ENCODE data around the gene ZNF184. TPM values are rescaled to one million over a fixed set of nuclear protein-coding genes. Genes with fewer than 3 reads are reported as not detected.
"Not testable (repeated sequence)": the region's sequence is repeated elsewhere in the genome, so short reads cannot be mapped to it uniquely, and the experiment has no call there.

Gene ZNF184
- total RNA-seq, 1 donor from 2014 or later: 7.6 TPM

DNA sequence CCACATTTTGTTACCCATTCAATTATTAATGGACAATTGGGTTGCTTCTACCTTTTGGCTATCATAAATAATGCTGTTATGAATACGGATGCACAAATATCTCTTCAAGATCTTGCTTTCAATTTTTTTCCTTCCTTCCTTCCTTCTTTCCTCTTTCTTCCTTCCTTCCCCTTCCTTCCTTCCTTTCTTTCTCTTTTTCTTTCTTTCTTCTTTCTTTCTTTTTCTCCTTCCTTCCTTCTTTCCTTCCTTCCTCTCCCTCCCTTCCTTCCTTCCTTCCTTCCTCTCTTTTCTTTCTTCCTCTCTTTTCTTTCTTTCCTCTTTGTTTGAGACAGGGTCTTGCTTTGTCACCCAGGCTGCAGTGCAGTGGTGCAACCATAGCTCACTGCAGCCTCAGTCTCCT lies 39.2 kb downstream of the ZNF184 start:
- intact Hi-C loops (cut with micrococcal nuclease): no loop called here
- DNase-seq (ENCODE audit: low spot score): no peak
- no peaks in the 10 kb centered on the region for H3K27me3 Mint-ChIP-seq (ENCODE audit: insufficient read depth)
- no peaks in the 10 kb centered on the region for H3K36me3 Mint-ChIP-seq (ENCODE audit: low read depth)
- H3K9me3 Mint-ChIP-seq: peaks cover 41% of the 10 kb centered on the region
- no peak overlapping the region for H3K4me3 Mint-ChIP-seq
- H3K27ac Mint-ChIP-seq: no peak overlapping the region
- H3K4me1 Mint-ChIP-seq (ENCODE audit: low read depth): no peaks in the 10 kb centered on the region

DNA sequence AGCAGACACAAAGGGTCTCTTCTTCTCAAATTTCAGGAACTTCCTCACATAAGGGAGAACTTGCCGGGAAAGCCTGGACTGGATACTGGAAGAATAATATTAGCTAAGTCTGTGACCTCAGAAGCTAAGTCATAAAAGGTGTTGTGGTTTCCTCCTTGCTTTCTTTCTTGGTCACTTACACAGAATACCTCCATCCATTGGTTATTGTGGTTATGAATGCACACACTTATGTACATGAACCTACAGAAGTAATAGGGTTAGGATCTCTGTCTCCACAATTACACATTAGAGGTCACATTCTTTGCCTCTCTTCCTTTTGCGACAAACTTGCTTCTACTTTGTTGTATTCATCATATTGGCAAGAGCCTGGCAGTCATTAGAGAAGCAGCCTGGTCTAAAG lies 43.9 kb downstream of the ZNF184 start:
- DNase-seq (ENCODE audit: low spot score): no peak
- Mint-ChIP-seq H3K27ac (no peak overlapping the region), H3K36me3 (ENCODE audit: low read depth) (no peaks in the 10 kb centered on the region), H3K9me3 (peaks cover 18% of the 10 kb centered on the region), H3K4me1 (ENCODE audit: low read depth) (no peaks in the 10 kb centered on the region), H3K27me3 (ENCODE audit: insufficient read depth) (no peaks in the 10 kb centered on the region), H3K4me3 (no peak overlapping the region)
- intact Hi-C loops (cut with micrococcal nuclease): no loop called here

DNA sequence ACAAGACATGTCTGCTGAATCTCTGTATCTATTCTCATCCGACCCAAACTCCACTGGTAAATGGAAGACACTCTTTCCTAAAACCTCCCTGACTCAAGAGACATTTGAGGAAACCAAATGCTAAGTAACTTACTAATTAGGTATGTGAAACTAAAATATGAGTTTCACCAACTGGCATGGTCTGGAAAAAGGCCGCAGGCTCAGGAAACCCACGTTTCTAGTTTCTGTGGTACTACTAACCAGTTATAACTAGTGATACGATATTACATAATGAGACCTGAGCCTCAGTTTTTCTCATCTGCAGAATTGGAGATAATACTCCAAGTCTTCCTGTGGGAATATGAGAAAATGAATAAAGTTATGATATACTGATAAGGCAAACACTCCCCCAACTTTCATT lies 44.4 kb downstream of the ZNF184 start:
- H3K4me3 Mint-ChIP-seq: no peak overlapping the region
- H3K27me3 Mint-ChIP-seq (ENCODE audit: insufficient read depth): no peaks in the 10 kb centered on the region
- no peak for DNase-seq (ENCODE audit: low spot score)
- intact Hi-C loops (cut with micrococcal nuclease): no loop called here
- H3K4me1 Mint-ChIP-seq (ENCODE audit: low read depth): no peaks in the 10 kb centered on the region
- H3K9me3 Mint-ChIP-seq: peaks cover 18% of the 10 kb centered on the region
- no peaks in the 10 kb centered on the region for H3K36me3 Mint-ChIP-seq (ENCODE audit: low read depth)
- H3K27ac Mint-ChIP-seq: no peak overlapping the region

DNA sequence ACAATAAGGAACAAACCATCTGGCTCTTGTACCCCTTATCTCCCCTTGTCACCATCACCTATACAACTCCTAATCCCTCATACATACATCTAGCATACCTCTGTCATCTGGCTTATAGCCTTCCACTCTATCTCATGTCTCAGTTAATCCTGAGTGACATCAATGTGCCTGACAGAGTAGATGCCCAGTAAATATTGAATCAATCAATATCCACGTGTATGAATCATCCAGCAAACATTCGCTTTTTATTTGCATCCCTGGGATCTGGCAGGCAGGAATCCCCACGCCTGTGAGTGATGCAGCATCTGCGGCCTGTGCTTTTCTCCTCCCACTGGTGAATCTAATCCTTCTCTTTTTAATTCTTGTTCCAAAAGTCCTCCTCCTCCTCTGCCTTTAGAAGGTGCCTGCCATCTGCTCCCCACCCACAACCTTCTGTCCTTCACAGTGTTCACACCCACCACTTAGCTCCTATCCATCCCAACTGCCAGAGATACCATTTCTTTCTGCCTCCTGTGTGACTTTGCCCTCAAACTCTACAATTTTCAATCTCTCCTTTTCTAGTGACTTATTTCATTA lies 46.8 kb downstream of the ZNF184 start:
- DNase-seq (ENCODE audit: low spot score): no peak
- no peak overlapping the region for H3K27ac Mint-ChIP-seq
- intact Hi-C loops (cut with micrococcal nuclease): no loop called here
- H3K4me1 Mint-ChIP-seq (ENCODE audit: low read depth): no peaks in the 10 kb centered on the region
- no peaks in the 10 kb centered on the region for H3K27me3 Mint-ChIP-seq (ENCODE audit: insufficient read depth)
- H3K9me3 Mint-ChIP-seq: peaks cover 21% of the 10 kb centered on the region
- H3K36me3 Mint-ChIP-seq (ENCODE audit: low read depth): no peaks in the 10 kb centered on the region
- no peak overlapping the region for H3K4me3 Mint-ChIP-seq

DNA sequence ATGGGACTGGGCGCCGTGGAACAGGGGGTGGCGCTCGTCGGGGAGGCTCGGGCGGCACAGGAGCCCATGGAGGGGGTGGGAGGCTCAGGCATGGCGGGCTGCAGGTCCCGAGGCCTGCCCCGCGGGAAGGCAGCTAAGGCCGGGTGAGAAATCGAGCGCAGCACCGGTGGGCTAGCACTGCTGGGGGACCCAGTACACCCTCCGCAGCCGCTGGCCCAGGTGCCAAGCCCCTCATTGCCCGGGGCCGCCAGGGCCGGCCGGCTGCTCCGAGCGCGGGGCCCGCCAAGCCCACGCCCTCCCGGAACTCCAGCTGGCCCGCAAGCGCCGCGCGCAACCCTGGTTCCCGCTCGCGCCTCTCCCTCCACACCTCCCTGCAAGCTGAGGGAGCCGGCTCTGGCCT lies 48.1 kb downstream of the ZNF184 start:
- H3K27ac Mint-ChIP-seq; H3K36me3 Mint-ChIP-seq (ENCODE audit: low read depth); H3K4me3 Mint-ChIP-seq; H3K27me3 Mint-ChIP-seq (ENCODE audit: insufficient read depth); DNase-seq (ENCODE audit: low spot score); H3K4me1 Mint-ChIP-seq (ENCODE audit: low read depth); intact Hi-C loops (cut with micrococcal nuclease): not testable (repeated sequence)
- peaks cover 21% of the 10 kb centered on the region for H3K9me3 Mint-ChIP-seq

DNA sequence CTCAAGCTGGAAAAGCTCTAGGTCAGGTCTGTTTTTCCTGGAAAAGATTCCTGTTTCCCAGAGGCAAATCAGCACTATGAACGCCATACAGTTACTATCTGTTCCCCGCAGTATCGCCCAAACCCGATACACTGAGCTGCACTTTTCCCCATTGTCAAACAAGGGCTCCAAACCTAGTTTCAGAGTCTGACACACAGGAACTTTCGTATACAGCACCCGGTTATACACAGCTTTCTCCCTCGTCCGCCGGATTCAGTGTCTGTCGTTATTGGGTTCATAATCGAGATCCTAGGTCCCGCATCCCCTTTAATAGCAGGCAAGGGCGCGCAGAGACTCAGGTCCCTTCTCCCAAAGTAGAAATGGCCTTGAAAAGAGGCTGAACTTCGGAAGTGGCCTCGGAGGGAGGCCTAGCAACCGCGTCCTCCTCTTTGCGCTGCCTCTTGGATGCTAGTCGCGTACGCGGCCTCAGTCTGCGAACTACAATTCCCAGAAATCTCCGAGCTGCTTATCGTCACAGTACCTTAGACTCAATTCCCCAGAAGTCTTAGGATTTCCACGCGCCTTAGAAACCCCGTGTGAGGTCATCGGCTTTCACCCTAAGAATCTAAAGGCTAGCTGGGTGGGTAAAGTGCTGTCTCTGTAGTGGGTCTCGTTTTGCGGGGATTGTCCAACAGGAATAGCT lies 50.1 kb downstream of the ZNF184 start:
- Mint-ChIP-seq H3K4me1 (ENCODE audit: low read depth) (no peaks in the 10 kb centered on the region), H3K9me3 (peaks cover 21% of the 10 kb centered on the region), H3K36me3 (ENCODE audit: low read depth) (no peaks in the 10 kb centered on the region), H3K4me3 (no peak overlapping the region), H3K27me3 (ENCODE audit: insufficient read depth) (no peaks in the 10 kb centered on the region), H3K27ac (no peak overlapping the region)
- intact Hi-C loops (cut with micrococcal nuclease): no loop called here
- no peak for DNase-seq (ENCODE audit: low spot score)

DNA sequence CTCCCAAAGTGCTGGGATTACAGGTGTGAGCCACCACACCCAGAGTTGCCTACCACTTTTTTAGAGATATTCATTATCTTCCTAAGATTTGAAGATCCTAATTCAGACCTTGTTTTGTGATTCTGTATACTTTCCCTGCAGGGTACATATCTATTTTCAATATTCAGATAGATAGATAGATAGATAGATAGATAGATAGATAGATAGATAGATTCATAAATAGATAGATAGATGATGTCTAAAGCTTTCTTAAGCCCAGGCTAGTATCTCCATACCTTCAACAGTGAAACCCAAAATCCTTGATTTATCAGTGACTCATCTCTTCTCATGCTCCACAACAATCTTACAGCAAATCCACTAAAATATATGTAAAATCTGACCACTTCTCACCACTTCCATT lies 53.5 kb downstream of the ZNF184 start:
- intact Hi-C loops (cut with micrococcal nuclease): no loop called here
- Mint-ChIP-seq H3K36me3 (ENCODE audit: low read depth) (no peaks in the 10 kb centered on the region), H3K4me3 (no peak overlapping the region), H3K27me3 (ENCODE audit: insufficient read depth) (no peaks in the 10 kb centered on the region), H3K9me3 (peaks cover 27% of the 10 kb centered on the region), H3K4me1 (ENCODE audit: low read depth) (no peaks in the 10 kb centered on the region), H3K27ac (no peak overlapping the region)
- no peak for DNase-seq (ENCODE audit: low spot score)

DNA sequence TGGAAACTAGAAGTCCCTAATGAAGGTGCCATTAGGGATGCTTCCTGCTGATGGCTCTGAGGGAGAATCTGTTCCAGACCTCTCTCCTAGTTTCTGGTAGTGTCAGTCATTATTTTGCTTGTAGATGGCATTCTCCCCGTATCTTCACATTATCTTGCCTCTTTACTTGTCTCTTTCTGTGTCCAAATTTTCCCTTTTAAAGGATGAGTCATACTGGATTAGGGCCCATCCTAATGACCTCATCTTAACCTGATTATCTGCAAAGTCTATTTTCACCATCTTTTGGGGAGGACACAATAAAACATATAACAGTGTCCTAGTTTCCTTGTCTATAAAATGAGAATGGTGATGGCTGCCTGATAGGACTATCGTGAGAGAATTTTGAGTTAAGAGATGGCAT lies 57.0 kb downstream of the ZNF184 start:
- H3K27ac Mint-ChIP-seq: no peak overlapping the region
- intact Hi-C loops (cut with micrococcal nuclease): no loop called here
- H3K4me1 Mint-ChIP-seq (ENCODE audit: low read depth): no peaks in the 10 kb centered on the region
- H3K9me3 Mint-ChIP-seq: peaks cover 17% of the 10 kb centered on the region
- H3K27me3 Mint-ChIP-seq (ENCODE audit: insufficient read depth): no peaks in the 10 kb centered on the region
- no peak for DNase-seq (ENCODE audit: low spot score)
- no peak overlapping the region for H3K4me3 Mint-ChIP-seq
- no peaks in the 10 kb centered on the region for H3K36me3 Mint-ChIP-seq (ENCODE audit: low read depth)

DNA sequence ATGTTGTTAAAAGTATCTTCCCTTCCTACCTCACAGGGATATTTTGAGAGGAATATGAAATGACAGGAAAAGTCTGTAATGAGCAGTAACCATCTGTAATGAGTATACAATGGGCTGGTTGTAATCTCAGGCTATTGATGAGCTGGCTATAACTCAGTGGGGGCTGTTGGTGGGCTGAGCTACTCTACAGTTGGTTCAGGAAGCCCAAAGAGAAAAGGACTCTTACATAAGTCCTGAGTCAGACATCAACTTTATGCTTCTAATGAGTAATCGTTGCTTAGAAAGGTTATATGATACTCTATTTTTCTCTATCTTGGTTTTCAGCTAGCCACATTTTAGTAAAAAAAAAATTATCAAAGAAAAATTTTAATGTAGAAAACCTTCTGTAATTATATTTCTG lies 57.9 kb downstream of the ZNF184 start:
- no peaks in the 10 kb centered on the region for H3K4me1 Mint-ChIP-seq (ENCODE audit: low read depth)
- no peak overlapping the region for H3K4me3 Mint-ChIP-seq
- no peak for DNase-seq (ENCODE audit: low spot score)
- peaks cover 21% of the 10 kb centered on the region for H3K9me3 Mint-ChIP-seq
- intact Hi-C loops (cut with micrococcal nuclease): no loop called here
- H3K27ac Mint-ChIP-seq: no peak overlapping the region
- H3K27me3 Mint-ChIP-seq (ENCODE audit: insufficient read depth): no peaks in the 10 kb centered on the region
- no peaks in the 10 kb centered on the region for H3K36me3 Mint-ChIP-seq (ENCODE audit: low read depth)

DNA sequence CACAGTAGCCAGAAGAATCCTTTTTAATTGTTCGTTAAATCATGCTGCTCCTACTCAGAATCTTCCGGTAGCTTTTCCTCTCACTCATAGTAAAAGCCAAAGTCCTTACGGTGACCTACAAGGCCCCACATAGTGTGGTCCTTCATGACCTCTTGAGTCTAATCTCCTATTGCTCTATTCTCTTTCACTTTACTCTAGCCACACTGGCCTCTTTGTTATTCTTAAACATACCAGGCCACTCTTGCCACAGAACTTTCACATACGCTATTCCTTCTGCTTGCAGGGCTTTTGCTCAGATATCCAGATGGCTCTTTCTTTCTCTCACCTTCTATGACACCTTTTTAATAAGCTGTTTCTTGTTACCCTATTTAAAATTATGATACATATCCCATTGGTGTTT lies 58.6 kb downstream of the ZNF184 start:
- Mint-ChIP-seq H3K4me1 (ENCODE audit: low read depth) (no peaks in the 10 kb centered on the region), H3K9me3 (peaks cover 18% of the 10 kb centered on the region), H3K27ac (no peak overlapping the region), H3K4me3 (no peak overlapping the region), H3K27me3 (ENCODE audit: insufficient read depth) (no peaks in the 10 kb centered on the region), H3K36me3 (ENCODE audit: low read depth) (no peaks in the 10 kb centered on the region)
- intact Hi-C loops (cut with micrococcal nuclease): no loop called here
- no peak for DNase-seq (ENCODE audit: low spot score)

DNA sequence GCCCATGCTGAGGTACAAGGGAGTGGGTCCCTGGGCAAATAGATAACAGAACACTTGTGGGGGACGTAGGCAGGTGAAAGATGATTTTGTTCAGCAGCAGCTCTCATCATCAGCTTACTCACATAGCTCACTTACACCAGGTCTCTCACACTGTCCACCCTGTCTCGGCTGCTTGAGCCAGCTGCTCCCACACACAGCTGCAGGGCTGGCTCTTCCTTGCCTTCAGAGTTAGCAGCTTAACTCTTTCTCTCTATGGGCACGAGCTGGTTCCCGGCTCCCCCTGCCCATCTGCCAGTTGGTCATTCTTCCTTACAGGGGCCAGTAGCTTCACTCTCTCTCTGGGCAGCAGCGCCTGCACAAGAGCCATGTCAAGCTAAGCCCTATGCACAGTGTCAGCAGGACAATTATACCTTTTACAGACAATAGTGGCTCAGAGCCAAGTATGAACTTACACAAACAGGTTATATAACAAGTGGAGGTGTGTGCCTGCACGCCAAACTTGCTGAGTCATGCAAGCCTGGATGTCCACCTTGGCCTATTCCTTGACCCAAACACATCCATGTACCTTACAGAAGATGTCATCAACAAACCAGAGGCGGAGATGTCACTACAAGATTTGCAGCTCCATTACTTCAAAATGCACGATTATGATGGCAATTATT lies 65.6 kb downstream of the ZNF184 start:
- H3K4me3 Mint-ChIP-seq: no peak overlapping the region
- intact Hi-C loops (cut with micrococcal nuclease): no loop called here
- no peaks in the 10 kb centered on the region for H3K27me3 Mint-ChIP-seq (ENCODE audit: insufficient read depth)
- no peaks in the 10 kb centered on the region for H3K36me3 Mint-ChIP-seq (ENCODE audit: low read depth)
- peaks cover 44% of the 10 kb centered on the region for H3K9me3 Mint-ChIP-seq
- no peak overlapping the region for H3K27ac Mint-ChIP-seq
- H3K4me1 Mint-ChIP-seq (ENCODE audit: low read depth): no peaks in the 10 kb centered on the region
- DNase-seq (ENCODE audit: low spot score): no peak

DNA sequence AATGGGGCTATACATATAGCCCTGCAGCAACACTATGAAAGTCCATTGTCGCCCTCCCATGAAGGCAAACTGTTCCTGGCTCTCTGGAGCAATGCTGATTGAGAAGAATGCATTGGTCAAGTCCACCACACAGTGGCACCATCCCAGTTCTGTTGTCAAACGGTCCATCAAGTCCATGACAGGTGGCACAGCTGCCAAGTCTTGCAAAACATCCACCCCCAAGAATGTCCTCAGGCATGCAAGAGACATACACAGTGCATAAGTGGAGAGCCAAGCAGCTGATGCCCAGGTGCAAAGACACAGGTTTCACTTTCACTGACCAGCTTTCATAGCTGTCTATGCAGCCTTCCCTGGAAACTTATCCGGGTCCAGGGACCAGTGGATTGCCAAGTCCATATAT lies 66.8 kb downstream of the ZNF184 start:
- H3K9me3 Mint-ChIP-seq: peaks cover 54% of the 10 kb centered on the region
- H3K36me3 Mint-ChIP-seq (ENCODE audit: low read depth): peaks cover 6% of the 10 kb centered on the region
- H3K4me1 Mint-ChIP-seq (ENCODE audit: low read depth): no peaks in the 10 kb centered on the region
- no peak overlapping the region for H3K27ac Mint-ChIP-seq
- no peaks in the 10 kb centered on the region for H3K27me3 Mint-ChIP-seq (ENCODE audit: insufficient read depth)
- no peak for DNase-seq (ENCODE audit: low spot score)
- intact Hi-C loops (cut with micrococcal nuclease): no loop called here
- H3K4me3 Mint-ChIP-seq: no peak overlapping the region

DNA sequence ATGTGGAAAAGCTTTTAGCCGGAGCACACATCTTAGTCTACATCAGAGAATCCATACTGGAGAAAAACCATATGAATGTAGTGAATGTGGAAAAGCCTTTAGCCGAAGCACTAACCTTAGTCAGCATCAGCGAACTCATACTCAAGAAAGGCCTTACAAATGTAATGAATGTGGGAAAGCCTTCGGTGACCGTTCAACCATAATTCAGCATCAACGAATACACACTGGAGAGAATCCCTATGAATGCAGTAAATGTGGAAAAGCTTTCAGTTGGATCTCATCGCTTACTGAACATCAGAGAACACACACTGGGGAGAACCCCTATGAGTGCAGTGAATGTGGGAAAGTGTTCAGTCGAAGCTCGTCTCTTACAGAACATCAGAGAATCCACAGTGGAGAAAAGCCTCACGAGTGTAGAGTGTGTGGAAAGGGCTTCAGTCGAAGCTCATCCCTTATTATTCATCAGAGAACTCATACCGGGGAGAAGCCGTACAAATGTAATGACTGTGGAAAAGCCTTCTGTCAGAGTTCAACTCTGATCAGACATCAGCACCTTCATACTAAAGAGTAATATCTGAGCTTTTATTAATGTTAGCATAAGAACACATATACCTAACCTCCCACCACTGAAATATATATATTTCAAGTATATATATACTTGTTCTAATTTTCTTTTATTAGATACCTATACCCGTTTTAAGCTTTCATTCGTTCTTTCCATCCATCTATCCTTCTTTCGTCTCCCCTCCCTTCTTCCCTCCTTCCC lies 71.8 kb downstream of the ZNF184 start:
- no peak overlapping the region for H3K4me3 Mint-ChIP-seq
- DNase-seq (ENCODE audit: low spot score): no peak
- H3K9me3 Mint-ChIP-seq: peaks cover 68% of the 10 kb centered on the region
- H3K36me3 Mint-ChIP-seq (ENCODE audit: low read depth): peaks cover 6% of the 10 kb centered on the region
- no peak overlapping the region for H3K27ac Mint-ChIP-seq
- no peaks in the 10 kb centered on the region for H3K27me3 Mint-ChIP-seq (ENCODE audit: insufficient read depth)
- H3K4me1 Mint-ChIP-seq (ENCODE audit: low read depth): no peaks in the 10 kb centered on the region
- intact Hi-C loops (cut with micrococcal nuclease): no loop called here

All from activated T-helper 1 cell treated with anti-CD3 and anti-CD28 coated beads, Interleukin-12 subunit alpha, Interleukin-12 subunit beta, Interleukin-2, Interleukin-4 antibody, amounts not matched to agents 30 ng/mL and 10 ng/mL and 1 ng/mL, durations not matched to agents 14 hours and 24 hours and 36 hours (primary cell).